ENCODE results near the gene CFP. TPM values are rescaled to one million over a fixed set of nuclear protein-coding genes. Genes with fewer than 3 reads are reported as not detected.

CFP gene
- total RNA-seq, 1 experiment from 2014 or later = 2.0 TPM

DNA sequence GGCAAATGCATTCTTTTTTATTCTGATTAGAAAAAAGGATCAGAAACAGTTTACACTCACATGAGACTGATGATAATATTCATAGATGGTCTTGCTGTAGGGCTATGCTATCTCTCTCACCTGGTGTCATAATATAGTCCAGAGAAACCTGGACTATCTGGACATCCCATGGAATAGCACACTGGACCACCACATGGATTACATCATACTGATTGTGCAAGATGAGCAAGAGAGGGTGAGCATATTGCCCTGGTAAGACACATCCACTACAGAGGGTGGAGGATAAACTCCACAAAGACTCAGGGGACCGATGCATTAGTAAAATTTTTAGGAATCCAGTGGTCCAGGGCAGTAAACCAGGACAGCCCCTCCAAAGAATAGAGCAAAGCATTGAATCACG is 18.2 kb downstream of the CFP start (continued):
- TF ChIP-seq, protein P1, sequence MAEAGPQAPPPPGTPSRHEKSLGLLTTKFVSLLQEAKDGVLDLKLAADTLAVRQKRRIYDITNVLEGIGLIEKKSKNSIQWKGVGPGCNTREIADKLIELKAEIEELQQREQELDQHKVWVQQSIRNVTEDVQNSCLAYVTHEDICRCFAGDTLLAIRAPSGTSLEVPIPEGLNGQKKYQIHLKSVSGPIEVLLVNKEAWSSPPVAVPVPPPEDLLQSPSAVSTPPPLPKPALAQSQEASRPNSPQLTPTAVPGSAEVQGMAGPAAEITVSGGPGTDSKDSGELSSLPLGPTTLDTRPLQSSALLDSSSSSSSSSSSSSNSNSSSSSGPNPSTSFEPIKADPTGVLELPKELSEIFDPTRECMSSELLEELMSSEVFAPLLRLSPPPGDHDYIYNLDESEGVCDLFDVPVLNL (CRISPR knock-in tag; IDR thresholded peaks at IDR 0.05; ENCODE audit: borderline replicate concordance, low read depth) = no peak
- TF ChIP-seq FOXJ3 (CRISPR knock-in tag; IDR thresholded peaks at IDR 0.05; ENCODE audit: borderline replicate concordance) = no peak
- TF ChIP-seq, protein P2, sequence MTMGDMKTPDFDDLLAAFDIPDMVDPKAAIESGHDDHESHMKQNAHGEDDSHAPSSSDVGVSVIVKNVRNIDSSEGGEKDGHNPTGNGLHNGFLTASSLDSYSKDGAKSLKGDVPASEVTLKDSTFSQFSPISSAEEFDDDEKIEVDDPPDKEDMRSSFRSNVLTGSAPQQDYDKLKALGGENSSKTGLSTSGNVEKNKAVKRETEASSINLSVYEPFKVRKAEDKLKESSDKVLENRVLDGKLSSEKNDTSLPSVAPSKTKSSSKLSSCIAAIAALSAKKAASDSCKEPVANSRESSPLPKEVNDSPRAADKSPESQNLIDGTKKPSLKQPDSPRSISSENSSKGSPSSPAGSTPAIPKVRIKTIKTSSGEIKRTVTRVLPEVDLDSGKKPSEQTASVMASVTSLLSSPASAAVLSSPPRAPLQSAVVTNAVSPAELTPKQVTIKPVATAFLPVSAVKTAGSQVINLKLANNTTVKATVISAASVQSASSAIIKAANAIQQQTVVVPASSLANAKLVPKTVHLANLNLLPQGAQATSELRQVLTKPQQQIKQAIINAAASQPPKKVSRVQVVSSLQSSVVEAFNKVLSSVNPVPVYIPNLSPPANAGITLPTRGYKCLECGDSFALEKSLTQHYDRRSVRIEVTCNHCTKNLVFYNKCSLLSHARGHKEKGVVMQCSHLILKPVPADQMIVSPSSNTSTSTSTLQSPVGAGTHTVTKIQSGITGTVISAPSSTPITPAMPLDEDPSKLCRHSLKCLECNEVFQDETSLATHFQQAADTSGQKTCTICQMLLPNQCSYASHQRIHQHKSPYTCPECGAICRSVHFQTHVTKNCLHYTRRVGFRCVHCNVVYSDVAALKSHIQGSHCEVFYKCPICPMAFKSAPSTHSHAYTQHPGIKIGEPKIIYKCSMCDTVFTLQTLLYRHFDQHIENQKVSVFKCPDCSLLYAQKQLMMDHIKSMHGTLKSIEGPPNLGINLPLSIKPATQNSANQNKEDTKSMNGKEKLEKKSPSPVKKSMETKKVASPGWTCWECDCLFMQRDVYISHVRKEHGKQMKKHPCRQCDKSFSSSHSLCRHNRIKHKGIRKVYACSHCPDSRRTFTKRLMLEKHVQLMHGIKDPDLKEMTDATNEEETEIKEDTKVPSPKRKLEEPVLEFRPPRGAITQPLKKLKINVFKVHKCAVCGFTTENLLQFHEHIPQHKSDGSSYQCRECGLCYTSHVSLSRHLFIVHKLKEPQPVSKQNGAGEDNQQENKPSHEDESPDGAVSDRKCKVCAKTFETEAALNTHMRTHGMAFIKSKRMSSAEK (CRISPR knock-in tag; IDR thresholded peaks at IDR 0.05; ENCODE audit: borderline replicate concordance) = no peak
- TF ChIP-seq, protein P3, sequence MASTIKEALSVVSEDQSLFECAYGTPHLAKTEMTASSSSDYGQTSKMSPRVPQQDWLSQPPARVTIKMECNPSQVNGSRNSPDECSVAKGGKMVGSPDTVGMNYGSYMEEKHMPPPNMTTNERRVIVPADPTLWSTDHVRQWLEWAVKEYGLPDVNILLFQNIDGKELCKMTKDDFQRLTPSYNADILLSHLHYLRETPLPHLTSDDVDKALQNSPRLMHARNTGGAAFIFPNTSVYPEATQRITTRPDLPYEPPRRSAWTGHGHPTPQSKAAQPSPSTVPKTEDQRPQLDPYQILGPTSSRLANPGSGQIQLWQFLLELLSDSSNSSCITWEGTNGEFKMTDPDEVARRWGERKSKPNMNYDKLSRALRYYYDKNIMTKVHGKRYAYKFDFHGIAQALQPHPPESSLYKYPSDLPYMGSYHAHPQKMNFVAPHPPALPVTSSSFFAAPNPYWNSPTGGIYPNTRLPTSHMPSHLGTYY (CRISPR knock-in tag; IDR thresholded peaks at IDR 0.05) = no peak
- TF ChIP-seq, protein P4, sequence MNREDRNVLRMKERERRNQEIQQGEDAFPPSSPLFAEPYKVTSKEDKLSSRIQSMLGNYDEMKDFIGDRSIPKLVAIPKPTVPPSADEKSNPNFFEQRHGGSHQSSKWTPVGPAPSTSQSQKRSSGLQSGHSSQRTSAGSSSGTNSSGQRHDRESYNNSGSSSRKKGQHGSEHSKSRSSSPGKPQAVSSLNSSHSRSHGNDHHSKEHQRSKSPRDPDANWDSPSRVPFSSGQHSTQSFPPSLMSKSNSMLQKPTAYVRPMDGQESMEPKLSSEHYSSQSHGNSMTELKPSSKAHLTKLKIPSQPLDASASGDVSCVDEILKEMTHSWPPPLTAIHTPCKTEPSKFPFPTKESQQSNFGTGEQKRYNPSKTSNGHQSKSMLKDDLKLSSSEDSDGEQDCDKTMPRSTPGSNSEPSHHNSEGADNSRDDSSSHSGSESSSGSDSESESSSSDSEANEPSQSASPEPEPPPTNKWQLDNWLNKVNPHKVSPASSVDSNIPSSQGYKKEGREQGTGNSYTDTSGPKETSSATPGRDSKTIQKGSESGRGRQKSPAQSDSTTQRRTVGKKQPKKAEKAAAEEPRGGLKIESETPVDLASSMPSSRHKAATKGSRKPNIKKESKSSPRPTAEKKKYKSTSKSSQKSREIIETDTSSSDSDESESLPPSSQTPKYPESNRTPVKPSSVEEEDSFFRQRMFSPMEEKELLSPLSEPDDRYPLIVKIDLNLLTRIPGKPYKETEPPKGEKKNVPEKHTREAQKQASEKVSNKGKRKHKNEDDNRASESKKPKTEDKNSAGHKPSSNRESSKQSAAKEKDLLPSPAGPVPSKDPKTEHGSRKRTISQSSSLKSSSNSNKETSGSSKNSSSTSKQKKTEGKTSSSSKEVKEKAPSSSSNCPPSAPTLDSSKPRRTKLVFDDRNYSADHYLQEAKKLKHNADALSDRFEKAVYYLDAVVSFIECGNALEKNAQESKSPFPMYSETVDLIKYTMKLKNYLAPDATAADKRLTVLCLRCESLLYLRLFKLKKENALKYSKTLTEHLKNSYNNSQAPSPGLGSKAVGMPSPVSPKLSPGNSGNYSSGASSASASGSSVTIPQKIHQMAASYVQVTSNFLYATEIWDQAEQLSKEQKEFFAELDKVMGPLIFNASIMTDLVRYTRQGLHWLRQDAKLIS (CRISPR knock-in tag; IDR thresholded peaks at IDR 0.05; ENCODE audit: borderline replicate concordance) = no peak

DNA sequence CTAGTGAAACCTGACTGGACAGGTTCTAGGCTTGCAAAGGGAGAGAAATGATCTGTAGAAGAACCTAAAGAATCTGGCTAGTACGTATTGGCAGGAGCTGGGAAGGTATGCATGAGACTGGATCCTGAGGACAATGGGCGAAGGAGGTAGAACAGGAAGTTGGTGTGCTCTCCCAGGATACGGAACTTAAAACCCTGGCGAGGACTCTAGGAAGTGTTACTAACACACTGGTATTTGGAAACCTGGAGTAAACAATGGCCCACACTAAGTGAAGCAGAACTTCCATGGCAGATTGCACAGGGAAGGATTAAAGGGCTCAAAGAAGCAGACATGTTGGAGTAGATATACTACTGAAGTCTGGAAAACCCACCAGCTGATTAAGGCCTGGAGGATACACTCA is 19.2 kb downstream of the CFP start:
- H3K4me3 Mint-ChIP-seq = no peak overlapping the region
- DNase-seq (ENCODE audit: low spot score) = no peak
- ATAC-seq = no peak
- ChIA-PET CTCF (no interaction called here), POLR2A (no interaction called here)
- H3K27ac Mint-ChIP-seq = no peak overlapping the region
- no peaks in the 10 kb centered on the region for H3K27me3 Mint-ChIP-seq (ENCODE audit: low read depth)
- H3K4me1 Mint-ChIP-seq = peaks cover 19% of the 10 kb centered on the region
- H3K9me3 Mint-ChIP-seq = peaks cover 5% of the 10 kb centered on the region
- peaks cover 4% of the 10 kb centered on the region; the same call in 1 of the 2 replicates for H3K36me3 Mint-ChIP-seq
- TF ChIP-seq, protein P5, sequence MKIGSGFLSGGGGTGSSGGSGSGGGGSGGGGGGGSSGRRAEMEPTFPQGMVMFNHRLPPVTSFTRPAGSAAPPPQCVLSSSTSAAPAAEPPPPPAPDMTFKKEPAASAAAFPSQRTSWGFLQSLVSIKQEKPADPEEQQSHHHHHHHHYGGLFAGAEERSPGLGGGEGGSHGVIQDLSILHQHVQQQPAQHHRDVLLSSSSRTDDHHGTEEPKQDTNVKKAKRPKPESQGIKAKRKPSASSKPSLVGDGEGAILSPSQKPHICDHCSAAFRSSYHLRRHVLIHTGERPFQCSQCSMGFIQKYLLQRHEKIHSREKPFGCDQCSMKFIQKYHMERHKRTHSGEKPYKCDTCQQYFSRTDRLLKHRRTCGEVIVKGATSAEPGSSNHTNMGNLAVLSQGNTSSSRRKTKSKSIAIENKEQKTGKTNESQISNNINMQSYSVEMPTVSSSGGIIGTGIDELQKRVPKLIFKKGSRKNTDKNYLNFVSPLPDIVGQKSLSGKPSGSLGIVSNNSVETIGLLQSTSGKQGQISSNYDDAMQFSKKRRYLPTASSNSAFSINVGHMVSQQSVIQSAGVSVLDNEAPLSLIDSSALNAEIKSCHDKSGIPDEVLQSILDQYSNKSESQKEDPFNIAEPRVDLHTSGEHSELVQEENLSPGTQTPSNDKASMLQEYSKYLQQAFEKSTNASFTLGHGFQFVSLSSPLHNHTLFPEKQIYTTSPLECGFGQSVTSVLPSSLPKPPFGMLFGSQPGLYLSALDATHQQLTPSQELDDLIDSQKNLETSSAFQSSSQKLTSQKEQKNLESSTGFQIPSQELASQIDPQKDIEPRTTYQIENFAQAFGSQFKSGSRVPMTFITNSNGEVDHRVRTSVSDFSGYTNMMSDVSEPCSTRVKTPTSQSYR (CRISPR knock-in tag; IDR thresholded peaks at IDR 0.05) = no peak
- TF ChIP-seq SMAD3 (CRISPR knock-in tag; IDR thresholded peaks at IDR 0.05; ENCODE audit: borderline replicate concordance) = no peak
- TF ChIP-seq, protein P6, sequence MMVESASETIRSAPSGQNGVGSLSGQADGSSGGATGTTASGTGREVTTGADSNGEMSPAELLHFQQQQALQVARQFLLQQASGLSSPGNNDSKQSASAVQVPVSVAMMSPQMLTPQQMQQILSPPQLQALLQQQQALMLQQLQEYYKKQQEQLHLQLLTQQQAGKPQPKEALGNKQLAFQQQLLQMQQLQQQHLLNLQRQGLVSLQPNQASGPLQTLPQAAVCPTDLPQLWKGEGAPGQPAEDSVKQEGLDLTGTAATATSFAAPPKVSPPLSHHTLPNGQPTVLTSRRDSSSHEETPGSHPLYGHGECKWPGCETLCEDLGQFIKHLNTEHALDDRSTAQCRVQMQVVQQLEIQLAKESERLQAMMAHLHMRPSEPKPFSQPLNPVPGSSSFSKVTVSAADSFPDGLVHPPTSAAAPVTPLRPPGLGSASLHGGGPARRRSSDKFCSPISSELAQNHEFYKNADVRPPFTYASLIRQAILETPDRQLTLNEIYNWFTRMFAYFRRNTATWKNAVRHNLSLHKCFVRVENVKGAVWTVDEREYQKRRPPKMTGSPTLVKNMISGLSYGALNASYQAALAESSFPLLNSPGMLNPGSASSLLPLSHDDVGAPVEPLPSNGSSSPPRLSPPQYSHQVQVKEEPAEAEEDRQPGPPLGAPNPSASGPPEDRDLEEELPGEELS (CRISPR knock-in tag; IDR thresholded peaks at IDR 0.05) = no peak
- TF ChIP-seq, protein P7, sequence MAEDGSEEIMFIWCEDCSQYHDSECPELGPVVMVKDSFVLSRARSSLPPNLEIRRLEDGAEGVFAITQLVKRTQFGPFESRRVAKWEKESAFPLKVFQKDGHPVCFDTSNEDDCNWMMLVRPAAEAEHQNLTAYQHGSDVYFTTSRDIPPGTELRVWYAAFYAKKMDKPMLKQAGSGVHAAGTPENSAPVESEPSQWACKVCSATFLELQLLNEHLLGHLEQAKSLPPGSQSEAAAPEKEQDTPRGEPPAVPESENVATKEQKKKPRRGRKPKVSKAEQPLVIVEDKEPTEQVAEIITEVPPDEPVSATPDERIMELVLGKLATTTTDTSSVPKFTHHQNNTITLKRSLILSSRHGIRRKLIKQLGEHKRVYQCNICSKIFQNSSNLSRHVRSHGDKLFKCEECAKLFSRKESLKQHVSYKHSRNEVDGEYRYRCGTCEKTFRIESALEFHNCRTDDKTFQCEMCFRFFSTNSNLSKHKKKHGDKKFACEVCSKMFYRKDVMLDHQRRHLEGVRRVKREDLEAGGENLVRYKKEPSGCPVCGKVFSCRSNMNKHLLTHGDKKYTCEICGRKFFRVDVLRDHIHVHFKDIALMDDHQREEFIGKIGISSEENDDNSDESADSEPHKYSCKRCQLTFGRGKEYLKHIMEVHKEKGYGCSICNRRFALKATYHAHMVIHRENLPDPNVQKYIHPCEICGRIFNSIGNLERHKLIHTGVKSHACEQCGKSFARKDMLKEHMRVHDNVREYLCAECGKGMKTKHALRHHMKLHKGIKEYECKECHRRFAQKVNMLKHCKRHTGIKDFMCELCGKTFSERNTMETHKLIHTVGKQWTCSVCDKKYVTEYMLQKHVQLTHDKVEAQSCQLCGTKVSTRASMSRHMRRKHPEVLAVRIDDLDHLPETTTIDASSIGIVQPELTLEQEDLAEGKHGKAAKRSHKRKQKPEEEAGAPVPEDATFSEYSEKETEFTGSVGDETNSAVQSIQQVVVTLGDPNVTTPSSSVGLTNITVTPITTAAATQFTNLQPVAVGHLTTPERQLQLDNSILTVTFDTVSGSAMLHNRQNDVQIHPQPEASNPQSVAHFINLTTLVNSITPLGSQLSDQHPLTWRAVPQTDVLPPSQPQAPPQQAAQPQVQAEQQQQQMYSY (CRISPR knock-in tag; IDR thresholded peaks at IDR 0.05) = no peak
- TF ChIP-seq, protein P8, sequence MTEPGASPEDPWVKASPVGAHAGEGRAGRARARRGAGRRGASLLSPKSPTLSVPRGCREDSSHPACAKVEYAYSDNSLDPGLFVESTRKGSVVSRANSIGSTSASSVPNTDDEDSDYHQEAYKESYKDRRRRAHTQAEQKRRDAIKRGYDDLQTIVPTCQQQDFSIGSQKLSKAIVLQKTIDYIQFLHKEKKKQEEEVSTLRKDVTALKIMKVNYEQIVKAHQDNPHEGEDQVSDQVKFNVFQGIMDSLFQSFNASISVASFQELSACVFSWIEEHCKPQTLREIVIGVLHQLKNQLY (CRISPR knock-in tag; IDR thresholded peaks at IDR 0.05) = no peak
- no peak for TF ChIP-seq HMGA2 (CRISPR knock-in tag; IDR thresholded peaks at IDR 0.05)
- TF ChIP-seq, protein P9, sequence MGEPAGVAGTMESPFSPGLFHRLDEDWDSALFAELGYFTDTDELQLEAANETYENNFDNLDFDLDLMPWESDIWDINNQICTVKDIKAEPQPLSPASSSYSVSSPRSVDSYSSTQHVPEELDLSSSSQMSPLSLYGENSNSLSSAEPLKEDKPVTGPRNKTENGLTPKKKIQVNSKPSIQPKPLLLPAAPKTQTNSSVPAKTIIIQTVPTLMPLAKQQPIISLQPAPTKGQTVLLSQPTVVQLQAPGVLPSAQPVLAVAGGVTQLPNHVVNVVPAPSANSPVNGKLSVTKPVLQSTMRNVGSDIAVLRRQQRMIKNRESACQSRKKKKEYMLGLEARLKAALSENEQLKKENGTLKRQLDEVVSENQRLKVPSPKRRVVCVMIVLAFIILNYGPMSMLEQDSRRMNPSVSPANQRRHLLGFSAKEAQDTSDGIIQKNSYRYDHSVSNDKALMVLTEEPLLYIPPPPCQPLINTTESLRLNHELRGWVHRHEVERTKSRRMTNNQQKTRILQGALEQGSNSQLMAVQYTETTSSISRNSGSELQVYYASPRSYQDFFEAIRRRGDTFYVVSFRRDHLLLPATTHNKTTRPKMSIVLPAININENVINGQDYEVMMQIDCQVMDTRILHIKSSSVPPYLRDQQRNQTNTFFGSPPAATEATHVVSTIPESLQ (CRISPR knock-in tag; IDR thresholded peaks at IDR 0.05) = no peak

Measured in WTC11 (cell line).